Dermis microvascular lymphatic vessel endothelial cell (primary cell): ENCODE results near the gene SPI1. TPM values are rescaled to one million over a fixed set of nuclear protein-coding genes. Genes with fewer than 3 reads are reported as not detected.
"Not testable (repeated sequence)": the region's sequence is repeated elsewhere in the genome, so short reads cannot be mapped to it uniquely, and the experiment has no call there.

Experiments
- DNase-seq, 2 donors: peaks; one replicate each; pipeline versions ENCODE4 v3.0.0 to v3.0.0-alpha.2; 2010; ENCODE audit warnings: low read depth in 2 of 2
- total RNA-seq: library from RNA; depleted of rRNA; stranded (reverse); fragments of >200 nt; gene quantifications from 2 replicates; pipeline ENCODE4 v1.2.1, GENCODE V29; 2014

SPI1 gene
- total RNA-seq, 1 donor from 2014 or later, result not detected

DNA sequence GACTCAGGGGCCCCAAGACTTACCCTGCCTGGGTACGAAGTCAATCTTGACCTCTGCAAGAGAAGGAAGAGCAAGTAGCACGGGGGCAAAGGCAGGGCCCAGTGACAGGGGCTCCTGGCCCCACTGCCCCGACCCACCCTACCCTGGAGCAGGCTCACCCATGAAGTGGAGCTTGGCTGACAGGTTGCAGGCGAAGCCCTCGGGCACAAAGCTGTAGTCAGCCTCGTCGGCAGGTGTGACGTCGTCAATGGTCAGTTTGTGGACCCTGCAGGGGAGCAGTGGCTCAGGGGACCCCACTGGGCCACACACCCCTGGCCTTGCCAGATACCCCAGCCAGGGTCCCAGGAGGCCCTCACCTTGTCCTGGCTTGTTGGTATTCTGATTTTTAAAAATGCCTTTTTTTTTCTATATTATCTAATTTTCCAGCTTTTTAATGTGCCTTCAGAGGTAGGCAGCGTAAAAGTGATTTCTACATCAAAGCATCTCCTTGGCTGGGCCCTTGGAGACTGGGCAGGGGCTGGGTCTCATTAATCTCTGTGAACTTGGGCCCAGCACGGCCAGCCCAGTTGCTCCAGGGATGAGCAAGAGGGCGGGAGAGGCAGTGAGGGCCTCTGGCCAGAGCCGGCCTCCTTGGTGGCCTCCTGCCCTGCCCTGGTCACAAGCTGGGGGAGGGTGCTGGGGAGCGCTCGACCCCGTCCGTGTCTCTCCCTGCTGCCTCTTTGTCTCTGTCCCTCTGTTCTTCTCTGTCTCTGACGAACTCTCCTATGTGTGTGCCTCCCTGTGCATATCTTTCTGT is 37.2 kb downstream of the SPI1 start:
- no peak for DNase-seq

DNA sequence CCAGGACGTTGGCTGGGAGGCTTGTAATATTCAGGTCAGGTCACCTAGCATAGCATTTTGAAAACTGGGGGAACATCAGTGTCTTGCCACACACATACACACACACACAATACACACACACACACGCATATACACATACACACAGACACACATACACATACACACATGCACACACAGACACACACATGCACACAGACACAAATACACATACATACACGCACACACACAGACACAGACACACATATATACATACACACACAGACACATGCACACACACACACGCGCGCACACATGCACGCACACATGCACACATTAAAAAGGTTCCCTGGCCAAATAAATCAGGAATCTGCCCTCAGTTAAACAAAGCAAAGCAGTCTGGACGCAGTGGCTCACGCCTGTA is 38.3 kb downstream of the SPI1 start:
- no peak for DNase-seq

DNA sequence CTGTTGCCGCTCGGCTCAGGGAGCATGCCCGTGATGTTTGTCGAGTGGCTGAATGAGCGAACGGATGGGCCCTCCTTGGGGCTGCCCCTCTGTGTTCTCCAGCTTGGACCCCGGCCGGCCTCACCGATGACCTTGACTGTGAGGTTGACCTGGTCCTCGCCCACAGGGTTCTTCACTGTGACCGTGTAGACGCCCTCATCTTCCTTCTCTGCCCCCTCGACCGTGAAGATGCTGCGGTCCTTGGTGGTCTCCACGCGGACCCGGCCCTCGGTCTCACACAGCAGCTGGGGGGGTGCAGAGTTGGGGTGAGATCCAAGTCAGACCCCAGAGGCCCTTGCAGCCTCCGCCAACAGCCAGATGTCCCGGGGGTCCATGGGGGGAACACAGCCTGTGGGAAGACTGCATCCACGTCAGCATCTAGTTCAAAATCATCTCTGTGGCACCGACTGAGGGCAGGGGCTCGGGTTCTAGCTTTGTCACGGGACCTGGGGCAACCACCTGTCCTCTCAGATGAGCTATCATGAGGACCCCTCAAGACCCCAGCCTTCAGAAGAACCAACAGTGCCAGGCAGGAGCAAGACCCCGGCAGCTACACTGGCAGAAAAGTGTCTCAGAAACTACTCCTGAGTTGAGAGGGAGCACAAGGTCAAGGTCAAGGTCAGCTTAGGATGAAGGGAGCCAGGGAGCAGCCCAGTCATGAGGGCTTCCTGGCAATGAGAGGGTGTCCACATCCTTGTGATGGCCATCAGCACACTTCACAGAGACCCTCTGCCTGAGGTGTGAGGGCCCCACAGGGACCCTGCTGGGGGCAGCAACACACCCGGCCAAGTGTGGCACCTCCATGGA is 39.7 kb downstream of the SPI1 start:
- no peak for DNase-seq

DNA sequence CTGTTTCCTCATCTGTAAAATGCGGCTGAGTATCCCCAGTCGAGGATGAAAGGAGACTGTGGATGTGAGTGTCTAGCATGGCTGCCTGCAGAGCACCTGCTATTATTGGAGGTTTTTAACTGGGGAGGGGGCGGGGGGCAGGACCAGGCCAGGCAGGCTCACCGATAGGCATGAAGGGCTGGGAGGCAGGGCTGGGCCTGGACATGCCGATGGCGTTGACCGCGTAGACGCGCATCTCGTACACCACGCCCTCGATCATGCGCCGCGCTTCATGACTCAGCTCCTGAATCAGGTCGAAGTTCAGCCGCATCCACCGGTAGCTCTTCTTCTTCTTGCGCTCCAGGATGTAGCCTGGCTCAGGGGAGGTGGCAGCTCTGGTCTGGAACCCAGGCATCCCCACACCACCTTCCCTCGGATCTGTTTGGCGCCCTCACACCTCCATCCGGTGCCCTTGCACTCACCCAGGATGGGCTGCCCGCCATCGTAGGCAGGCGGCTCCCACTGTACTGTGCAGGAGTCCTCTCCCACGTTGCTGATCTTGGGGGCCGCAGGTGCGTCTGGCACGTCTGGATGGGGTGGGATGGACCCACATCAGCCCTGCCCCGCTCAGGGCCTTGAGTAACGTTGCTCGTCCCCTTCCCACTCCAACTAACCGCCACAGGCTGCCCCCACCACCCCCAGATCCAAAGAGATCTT is 41.0 kb downstream of the SPI1 start:
- DNase-seq, result no peak

DNA sequence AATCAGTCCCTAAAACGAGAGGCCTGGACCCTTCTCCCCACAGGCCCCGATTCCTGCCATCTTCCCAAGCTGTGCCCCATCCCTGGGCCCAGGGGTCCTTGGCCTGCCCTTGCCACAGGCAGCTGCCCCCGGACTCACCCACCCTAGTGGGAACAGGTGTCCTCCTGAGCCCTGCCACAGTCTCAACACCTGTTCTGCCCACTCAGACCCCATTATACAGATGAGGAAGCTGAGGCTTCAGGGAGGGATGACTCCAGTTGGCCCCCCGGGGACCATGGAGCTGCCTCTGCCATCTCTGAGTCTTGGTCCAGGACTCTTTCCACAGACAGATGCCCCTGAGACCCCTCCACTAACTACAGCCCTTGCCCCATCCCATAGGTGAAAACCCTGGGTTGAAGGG is 41.8 kb downstream of the SPI1 start:
- no peak for DNase-seq

DNA sequence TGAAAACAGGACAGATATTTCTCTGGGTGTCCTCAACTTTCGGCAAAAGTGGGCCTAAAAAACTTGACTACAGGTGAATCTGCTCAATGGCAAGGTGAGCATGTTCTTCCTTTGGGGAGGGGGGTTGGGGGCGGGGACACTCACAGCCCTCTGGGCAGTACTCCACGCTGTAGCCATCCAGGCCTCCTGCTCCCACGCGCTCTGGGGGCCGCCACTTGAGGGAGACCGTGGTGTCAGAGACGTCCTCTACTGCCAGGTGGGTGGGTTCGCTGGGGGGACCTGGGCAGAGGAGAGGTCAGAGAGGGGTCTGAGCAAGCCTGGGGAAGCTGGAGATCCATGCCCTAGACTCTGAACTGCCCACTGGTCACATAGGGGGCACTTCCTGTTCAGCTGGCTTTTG is 42.6 kb downstream of the SPI1 start:
- no peak for DNase-seq

DNA sequence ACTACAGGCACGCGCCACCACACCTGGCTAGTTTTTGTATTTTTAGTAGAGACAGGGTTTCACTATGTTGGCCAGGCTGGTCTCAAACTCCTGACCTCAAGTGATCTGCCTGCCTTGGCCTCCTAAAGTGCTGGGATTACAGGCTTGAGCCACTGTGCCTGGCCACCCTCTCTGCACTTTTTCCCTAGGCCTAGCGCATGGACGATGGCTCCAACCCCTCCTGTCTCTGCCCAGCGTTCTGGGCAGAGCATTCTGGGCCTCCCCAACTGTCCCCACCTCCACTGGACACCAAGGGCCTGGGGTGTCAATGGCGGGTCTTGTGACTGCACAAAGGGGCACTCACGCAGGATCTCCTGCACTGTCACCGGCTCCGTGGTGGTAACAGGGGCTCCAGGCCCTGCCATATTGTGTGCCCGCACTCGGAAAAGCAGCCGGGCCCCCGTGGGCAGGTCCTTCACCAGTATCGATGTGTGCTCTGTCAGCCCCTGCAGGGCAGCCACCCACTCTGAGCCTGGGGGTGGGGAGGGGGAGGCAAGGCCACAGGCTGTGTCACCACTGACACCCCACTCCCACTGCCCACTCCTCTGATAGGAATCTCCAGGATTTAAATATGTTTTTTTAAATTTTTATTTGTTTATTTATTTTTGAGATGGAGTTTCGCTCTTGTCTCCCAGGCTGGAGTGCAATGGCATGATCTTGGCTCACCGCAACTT is 43.5 kb downstream of the SPI1 start:
- DNase-seq, result not testable (repeated sequence)

DNA sequence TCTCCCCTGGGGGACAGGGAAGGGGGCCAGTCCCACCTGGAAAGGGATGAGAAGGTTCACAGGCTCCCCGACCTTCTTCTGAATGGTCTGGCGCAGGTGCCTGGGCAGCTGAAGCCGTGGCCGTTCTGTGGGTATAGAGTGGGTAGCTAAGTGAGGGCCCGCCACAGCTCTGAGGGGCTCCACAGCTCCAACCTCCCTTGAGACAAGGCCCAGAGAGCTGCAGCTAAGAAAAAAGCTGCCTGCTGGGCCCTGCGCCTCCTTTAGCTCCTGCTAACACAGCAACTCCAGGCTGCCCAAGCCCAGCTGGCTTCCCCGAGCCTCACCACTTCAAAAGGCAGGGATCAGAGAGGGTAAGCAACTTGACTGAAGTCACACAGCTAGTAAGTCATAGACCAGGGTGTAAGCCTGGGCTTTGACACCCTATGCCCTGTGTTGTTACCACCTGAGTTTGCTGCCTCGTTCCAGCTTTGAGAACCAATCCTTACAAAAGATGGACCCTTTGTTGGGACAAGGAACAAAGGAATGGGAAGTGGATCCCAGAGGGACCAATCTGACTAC is 44.4 kb downstream of the SPI1 start:
- DNase-seq, result no peak

DNA sequence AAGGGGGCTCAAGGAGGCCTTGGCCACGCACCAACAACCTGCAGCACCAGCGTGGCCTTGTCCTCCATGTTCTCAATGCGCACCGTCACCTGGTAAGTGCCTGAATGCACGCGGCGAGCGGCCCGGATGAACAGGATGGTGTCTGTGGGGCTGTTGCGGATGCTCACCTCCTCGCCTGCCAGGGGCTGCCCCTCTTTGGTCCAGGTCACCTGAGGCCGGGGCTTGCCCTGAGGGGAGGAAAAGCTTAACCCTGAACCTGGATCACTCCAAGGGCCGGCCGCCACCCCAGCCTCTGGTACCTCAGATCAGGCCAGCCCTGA is 44.9 kb downstream of the SPI1 start:
- no peak for DNase-seq

DNA sequence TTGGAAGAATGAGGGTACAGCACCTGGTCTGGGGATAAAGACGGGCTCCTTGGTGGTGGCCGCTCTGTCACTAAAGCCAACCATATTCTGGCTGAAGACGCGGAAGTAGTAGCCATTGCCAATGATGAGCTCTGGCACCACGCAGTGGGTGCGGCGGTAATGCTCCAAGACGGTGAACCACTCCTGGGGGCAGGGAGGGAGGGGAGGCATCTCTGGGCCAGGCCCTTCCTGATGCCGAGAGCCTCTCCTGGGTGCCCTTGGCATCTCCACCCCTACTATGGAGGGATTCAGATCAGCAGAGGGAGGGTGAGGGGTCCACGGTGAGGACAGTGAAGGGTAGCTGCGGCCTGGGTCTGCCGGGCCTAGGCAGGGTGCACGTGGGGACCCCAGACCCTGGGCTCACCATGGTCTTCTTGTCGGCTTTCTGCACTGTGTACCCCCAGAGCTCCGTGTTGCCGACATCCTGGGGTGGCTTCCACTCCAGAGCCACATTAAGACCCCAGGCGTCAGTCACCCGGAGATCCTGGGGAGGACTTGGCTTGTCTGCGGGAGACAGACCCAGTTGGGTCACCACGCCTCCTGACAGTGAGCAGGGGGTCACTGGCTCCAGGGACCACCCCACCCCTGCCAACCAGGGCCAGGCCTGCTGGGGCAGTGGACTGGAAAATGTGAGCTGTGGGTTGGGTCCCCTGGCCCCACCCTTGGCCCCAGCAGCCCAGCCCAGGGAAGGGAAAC is 45.4 kb downstream of the SPI1 start:
- DNase-seq, result no peak

DNA sequence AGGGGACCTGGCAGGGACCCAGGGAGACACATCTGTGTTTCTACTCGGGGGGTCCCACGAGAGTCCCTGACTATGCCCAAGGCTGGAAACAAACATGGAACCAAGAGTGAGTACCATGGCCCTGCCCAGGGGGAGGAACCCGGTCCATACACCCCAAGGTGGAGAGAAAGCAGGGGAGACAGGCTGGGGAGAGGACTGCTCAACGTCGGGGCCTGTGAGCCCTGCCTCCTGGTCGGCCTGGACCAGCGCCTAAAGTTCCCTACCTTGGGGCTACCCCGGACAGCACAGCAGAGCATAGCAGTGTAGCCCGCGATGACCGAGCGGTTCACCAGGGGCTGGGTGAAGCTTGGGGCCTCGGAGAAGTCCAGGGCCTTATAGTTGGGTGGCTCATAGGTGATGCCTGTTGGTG is 46.0 kb downstream of the SPI1 start:
- DNase-seq, result no peak

DNA sequence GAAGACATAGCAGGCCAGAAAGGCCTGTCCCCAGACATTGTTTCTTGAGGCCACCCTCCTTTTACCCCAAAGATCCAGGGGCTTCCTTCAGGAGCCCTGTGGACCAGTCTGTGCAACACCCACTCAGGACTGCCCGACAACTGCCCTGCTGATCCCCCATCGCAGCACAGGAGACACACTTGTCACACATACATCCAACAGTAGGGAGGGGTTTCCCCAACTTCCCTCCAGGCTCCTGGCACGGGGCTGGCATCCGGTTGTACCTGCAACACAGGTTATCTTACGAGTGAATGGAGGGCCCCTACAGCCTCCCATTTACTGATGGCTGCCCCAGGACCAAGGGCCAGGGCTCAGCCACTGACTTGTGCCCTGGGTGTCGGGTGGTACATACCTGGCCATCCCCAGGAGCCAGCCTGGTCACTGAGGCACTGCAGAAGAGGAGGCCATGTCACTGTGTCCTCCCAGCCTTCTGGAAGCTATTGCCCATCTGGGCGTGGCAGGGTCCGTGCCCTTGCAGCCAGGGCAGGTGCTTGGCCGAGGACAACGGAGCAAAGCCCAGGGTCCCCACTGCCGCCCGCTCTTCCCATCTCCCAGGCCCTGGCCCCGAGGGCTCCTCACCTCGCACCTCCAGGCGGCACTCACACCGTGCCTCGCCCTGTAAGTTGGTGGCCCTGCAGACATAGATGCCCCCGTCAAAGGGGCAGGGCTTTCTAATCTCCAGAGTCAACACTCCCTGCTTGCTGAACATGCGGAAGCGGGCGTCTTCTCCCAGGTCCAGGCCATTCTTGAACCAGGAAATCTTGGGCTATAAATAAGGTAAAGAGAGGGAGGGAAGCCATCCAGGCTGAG is 46.7 kb downstream of the SPI1 start:
- no peak for DNase-seq

DNA sequence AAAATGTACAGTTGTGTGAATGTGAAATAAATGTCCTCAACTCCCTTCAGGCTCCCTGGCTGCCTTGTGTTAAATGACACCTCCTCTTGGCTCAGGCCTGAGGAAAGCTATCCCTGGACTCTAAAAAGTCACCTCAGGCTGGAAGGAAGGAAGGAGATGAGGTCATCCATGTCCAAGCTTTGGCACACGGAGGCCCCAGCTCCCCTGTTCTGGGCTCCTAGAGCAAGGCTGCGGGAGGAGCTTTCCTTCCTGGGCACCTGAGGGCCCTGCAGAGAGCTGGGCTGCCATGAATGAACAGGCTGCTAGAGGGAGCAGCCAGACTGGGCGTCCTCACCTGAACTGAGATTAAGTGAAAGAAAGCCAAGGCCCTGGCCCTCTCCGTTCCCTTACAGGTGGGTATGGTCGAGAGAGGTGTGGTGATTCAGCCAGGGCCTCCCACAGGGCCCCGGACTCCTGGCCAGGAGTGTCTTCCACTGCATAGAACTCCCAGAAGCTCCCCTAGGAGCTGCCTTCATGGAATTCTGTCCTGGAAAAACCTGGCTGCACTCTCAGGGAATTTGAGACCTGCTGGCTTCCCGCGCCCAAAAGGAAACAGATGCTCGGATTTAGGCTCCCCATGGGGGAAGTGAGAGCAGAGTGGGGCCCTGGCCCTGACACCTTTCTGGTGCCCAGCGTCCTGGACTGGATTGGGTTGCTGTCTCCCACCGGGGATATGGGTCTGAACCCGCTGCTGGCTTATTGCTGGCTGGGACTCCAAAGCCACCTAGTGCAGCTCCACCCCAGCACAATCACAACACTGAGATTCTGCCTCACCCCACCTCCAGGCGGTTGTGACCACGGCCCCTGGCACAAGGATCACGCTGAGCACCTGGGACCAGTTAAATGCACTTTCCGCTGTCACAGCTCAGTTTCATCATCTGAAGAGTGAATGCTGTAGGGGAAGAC is 48.1 kb downstream of the SPI1 start:
- DNase-seq, result peak; percentile 36 to 58

DNA sequence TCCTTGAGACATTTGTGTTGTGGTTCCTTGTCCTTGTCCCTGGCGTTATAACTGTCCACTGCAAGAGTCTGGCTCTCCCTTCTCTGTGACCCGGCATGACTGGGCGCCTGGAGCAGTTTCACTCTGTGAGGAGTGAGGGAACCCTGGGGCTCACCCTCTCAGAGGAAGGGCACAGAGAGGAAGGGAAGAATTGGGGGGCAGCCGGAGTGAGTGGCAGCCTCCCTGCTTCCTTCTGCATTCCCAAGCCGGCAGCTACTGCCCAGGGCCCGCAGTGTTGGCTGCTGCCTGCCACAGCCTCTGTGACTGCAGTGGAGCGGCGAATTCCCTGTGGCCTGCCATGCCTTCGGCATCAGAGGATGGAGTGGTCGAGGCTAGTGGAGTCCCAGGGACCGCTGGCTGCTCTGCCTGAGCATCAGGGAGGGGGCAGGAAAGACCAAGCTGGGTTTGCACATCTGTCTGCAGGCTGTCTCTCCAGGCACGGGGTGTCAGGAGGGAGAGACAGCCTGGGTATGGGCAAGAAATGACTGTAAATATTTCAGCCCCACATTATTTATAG is 48.8 kb downstream of the SPI1 start:
- DNase-seq, result no peak

DNA sequence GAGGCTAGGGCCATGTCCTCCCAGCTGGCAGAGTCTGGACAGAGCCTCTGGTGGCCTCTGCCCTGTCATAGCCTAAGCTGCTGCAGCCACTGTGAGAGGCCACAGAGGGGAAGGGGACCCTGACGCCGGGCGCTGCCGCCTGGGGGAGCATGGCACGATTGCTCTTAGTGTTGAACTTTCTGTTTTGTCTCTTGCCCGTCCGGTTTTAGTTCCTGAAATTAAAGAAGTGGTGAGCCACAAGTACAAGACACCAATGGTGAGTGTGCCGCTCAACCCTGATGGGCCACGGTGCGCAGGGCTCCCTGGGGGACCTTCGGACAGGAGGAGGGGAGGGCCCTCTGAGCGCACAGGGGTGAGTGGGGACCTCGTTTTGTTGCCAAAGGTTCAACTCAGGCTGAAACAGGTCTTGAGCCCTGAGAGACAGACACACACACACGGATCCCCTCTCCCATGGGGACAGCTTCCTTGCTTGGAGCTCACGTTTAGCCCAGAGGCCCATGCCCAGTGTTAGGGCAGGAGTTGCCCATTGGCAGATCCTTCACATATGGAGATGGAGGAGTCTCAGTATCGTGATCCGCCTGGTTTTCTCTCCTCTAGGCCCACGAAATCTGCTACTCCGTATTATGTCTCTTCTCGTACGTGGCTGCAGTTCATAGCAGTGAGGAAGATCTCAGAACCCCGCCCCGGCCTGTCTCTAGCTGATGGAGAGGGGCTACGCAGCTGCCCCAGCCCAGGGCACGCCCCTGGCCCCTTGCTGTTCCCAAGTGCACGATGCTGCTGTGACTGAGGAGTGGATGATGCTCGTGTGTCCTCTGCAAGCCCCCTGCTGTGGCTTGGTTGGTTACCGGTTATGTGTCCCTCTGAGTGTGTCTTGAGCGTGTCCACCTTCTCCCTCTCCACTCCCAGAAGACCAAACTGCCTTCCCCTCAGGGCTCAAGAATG is 49.6 kb downstream of the SPI1 start:
- no peak for DNase-seq

DNA sequence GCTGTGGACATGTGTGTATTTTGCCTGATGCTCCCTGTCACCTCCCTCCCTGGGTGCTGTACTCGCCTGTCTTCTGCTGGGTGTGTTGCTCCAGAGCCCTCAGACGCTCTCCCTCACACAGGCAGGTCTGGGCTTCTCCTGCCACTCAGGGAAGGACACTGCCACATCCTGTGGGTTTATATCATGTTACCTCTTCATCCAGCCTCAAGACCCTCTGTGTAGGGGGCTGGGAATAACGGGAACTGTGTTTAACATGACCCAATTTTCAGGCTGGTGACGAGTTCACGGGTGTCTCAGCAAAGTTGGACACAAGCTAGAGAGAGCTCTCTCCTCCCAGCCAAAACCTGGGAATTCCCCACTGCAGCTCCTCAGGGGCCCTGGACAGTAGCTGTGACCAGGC is 50.4 kb downstream of the SPI1 start:
- no peak for DNase-seq

DNA sequence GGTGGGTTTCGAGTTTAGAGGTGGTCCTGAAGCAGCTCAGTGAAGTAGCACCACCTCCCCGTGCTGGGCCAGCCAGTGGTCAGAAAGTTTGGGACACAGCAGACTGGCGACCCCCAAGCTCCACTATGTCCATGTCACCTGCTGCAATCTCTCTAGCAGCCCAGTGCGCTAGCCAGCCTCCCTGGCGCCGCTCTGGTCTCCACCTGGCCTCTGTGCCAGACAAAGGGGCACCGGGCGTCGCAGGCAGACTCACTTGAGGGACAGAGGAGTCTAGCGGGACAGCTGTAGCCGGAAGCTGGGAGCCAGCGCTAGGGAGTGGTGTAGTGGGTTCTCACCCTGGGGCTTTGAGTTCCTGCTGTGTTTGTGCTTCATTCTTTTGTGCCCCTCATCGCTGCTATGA is 51.3 kb downstream of the SPI1 start:
- no peak for DNase-seq
